OCI-LY7 (cell line): ENCODE results near the gene RPL32. TPM values are rescaled to one million over a fixed set of nuclear protein-coding genes. Genes with fewer than 3 reads are reported as not detected.

Experiments used
- BruUV-seq: library from RNA; stranded (reverse); fragments of 400-500 nt; replicated peaks from 2 replicates; lab custom pipeline; 2021; lab: Mats Ljungman, UMichigan
- CTCF ChIA-PET: fragments of 300-600 bp; sonication (Branson Sonifier 250); formaldehyde crosslinking; loops from one replicate; lab custom pipeline; 2022; ENCODE audit warnings: antibody characterized with exemption; ENCODE audit not compliant: unreplicated experiment; lab: Charles Lee
- POLR2A ChIA-PET: fragments of 300-600 bp; sonication (Branson Sonifier 250); formaldehyde crosslinking; loops from one replicate; lab custom pipeline; 2022; ENCODE audit warnings: antibody characterized with exemption; lab: Charles Lee
- DNase-seq: peaks from one replicate; pipeline ENCODE4 v3.0.0-alpha.2; 2015; ENCODE audit warnings: low spot score
- H2AFZ ChIP-seq: fragments of 200-600 bp; sonication (generic), shearing (Covaris generic); 2 replicates; pipeline ENCODE4 v1.6.1; 2014; ENCODE audit warnings: mild to moderate bottlenecking, antibody characterized with exemption, low read length, moderate library complexity
- H3K27ac ChIP-seq: fragments of 200-600 bp; sonication (generic); 2 replicates; pipeline ENCODE4 v1.5.1; 2014; ENCODE audit warnings: mixed run types, low read depth, mild to moderate bottlenecking, moderate library complexity, low read length, inconsistent platforms; ENCODE audit not compliant: poor library complexity, severe bottlenecking
- H3K36me3 ChIP-seq: fragments of 200-600 bp; sonication (generic); 2 replicates; pipeline ENCODE4 v1.6.1; 2014; ENCODE audit warnings: mild to moderate bottlenecking, antibody characterized with exemption, low read length, moderate library complexity, mixed read lengths; ENCODE audit not compliant: insufficient read depth
- H3K4me1 ChIP-seq: fragments of 200-600 bp; sonication (generic); 2 replicates; pipeline ENCODE4 v1.5.1; 2014; ENCODE audit warnings: mild to moderate bottlenecking, low read length; ENCODE audit not compliant: insufficient read depth, poor library complexity, severe bottlenecking
- H3K4me2 ChIP-seq: fragments of 200-600 bp; sonication (generic); 2 replicates; pipeline ENCODE4 v1.6.1; 2014; ENCODE audit warnings: mild to moderate bottlenecking, low read length
- H3K4me3 ChIP-seq: fragments of 200-600 bp; sonication (generic); 2 replicates; pipeline ENCODE4 v1.5.1; 2014; ENCODE audit warnings: mild to moderate bottlenecking, low read depth, low read length; ENCODE audit not compliant: poor library complexity, severe bottlenecking
- H3K79me2 ChIP-seq: fragments of 200-600 bp; sonication (generic); 2 replicates; pipeline ENCODE4 v1.6.1; 2016; ENCODE audit warnings: low read depth, mild to moderate bottlenecking, low read length, moderate library complexity, mixed read lengths; ENCODE audit not compliant: insufficient read depth
- H3K9me2 ChIP-seq: fragments of 200-600 bp; sonication (generic); 2 replicates; pipeline ENCODE4 v1.6.1; 2016; ENCODE audit warnings: mild to moderate bottlenecking, low read length, mixed read lengths; ENCODE audit not compliant: insufficient read depth
- H3K9me3 ChIP-seq: fragments of 200-600 bp; sonication (generic); 2 replicates; pipeline ENCODE4 v1.6.1; 2014; ENCODE audit warnings: mild to moderate bottlenecking, mixed run types, low read length, mixed read lengths
- H4K20me1 ChIP-seq: fragments of 200-600 bp; sonication (generic); 2 replicates; pipeline ENCODE4 v1.6.1; 2014; ENCODE audit warnings: mild to moderate bottlenecking, antibody characterized with exemption, low read length, moderate library complexity, mixed read lengths; ENCODE audit not compliant: insufficient read depth
- EZH2phosphoT487 ChIP-seq: fragments of 200-600 bp; sonication (generic); IDR thresholded peaks from 2 replicates; pipeline ENCODE4 v1.6.1; 2018; ENCODE audit warnings: low read depth, borderline replicate concordance, mild to moderate bottlenecking, mixed run types, antibody characterized with exemption, low read length, moderate library complexity, mixed read lengths
- intact Hi-C: fragments of 100-400 bp; cut with micrococcal nuclease; formaldehyde crosslinking; loops from one replicate; pipeline ENCODE4 v1.10.0; 2022; ENCODE audit not compliant: unreplicated experiment
- total RNA-seq, 2 experiments: library from RNA; depleted of rRNA in 1 of 2; stranded (reverse); fragments of >200 nt in 1 of 2; shearing (Covaris generic) in 1 of 2; gene quantifications; 2 replicates each; pipeline ENCODE4 v1.2.3, GENCODE V29; 2014 to 2022
- TF ChIP-seq, protein P1 (sequence below): fragments of 200-600 bp; sonication (generic); conservative IDR thresholded peaks from 2 replicates; pipeline ENCODE4 v1.5.1; 2014; ENCODE audit warnings: mild to moderate bottlenecking, antibody characterized with exemption, low read length, moderate library complexity, mixed read lengths

Gene RPL32
- total RNA-seq, 2 experiments from 2014 or later, result 2,099 to 3,717 TPM

DNA sequence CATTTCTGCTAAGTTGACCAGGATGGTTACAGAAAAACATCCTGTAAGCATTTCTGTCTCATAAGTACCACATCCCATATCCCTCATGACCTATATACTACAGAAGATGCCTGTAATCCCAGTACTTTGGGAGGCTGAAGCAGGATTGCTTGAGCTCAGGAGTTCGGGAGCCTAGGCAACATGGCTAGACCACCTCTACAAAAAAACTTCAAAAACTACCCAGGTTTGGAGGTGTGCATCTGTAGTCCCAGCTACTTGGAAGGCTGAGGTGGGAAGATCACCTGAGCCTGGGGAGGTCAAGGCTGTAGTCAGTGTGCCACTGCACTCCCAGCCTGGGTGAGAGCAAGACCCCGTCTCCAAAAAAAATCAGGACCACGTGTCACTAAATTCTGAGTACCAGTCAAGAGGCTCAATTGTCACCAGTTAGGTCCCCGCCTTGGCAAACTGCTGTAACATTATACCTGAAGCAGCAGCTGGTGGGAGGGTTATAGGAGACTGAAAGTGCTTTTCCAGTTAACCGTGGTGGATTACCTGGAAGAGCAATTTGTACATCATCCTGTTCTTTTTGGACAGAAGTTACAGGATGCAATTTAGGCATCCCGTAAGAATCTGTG is 6.2 kb downstream of the RPL32 start:
- intact Hi-C loops, result no loop called here
- H3K4me3 ChIP-seq, result no peak overlapping the region
- no peaks in the 10 kb centered on the region for H3K9me2 ChIP-seq
- peaks cover 39% of the 10 kb centered on the region for H3K79me2 ChIP-seq
- no peaks in the 10 kb centered on the region for H3K9me3 ChIP-seq
- H3K36me3 ChIP-seq, result peaks cover 99% of the 10 kb centered on the region
- H3K4me2 ChIP-seq, result no peak overlapping the region
- peaks cover 62% of the 10 kb centered on the region for H3K4me1 ChIP-seq
- no TSS peak for BruUV-seq
- ChIA-PET CTCF (no interaction called here), POLR2A (no interaction called here)
- no peak overlapping the region for H3K27ac ChIP-seq
- TF ChIP-seq, protein P1, sequence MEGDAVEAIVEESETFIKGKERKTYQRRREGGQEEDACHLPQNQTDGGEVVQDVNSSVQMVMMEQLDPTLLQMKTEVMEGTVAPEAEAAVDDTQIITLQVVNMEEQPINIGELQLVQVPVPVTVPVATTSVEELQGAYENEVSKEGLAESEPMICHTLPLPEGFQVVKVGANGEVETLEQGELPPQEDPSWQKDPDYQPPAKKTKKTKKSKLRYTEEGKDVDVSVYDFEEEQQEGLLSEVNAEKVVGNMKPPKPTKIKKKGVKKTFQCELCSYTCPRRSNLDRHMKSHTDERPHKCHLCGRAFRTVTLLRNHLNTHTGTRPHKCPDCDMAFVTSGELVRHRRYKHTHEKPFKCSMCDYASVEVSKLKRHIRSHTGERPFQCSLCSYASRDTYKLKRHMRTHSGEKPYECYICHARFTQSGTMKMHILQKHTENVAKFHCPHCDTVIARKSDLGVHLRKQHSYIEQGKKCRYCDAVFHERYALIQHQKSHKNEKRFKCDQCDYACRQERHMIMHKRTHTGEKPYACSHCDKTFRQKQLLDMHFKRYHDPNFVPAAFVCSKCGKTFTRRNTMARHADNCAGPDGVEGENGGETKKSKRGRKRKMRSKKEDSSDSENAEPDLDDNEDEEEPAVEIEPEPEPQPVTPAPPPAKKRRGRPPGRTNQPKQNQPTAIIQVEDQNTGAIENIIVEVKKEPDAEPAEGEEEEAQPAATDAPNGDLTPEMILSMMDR, result no peak
- TF ChIP-seq EZH2phosphoT487, result no peak
- DNase-seq, result no peak
- no peak overlapping the region for H2AFZ ChIP-seq
- H4K20me1 ChIP-seq, result peaks cover 49% of the 10 kb centered on the region

DNA sequence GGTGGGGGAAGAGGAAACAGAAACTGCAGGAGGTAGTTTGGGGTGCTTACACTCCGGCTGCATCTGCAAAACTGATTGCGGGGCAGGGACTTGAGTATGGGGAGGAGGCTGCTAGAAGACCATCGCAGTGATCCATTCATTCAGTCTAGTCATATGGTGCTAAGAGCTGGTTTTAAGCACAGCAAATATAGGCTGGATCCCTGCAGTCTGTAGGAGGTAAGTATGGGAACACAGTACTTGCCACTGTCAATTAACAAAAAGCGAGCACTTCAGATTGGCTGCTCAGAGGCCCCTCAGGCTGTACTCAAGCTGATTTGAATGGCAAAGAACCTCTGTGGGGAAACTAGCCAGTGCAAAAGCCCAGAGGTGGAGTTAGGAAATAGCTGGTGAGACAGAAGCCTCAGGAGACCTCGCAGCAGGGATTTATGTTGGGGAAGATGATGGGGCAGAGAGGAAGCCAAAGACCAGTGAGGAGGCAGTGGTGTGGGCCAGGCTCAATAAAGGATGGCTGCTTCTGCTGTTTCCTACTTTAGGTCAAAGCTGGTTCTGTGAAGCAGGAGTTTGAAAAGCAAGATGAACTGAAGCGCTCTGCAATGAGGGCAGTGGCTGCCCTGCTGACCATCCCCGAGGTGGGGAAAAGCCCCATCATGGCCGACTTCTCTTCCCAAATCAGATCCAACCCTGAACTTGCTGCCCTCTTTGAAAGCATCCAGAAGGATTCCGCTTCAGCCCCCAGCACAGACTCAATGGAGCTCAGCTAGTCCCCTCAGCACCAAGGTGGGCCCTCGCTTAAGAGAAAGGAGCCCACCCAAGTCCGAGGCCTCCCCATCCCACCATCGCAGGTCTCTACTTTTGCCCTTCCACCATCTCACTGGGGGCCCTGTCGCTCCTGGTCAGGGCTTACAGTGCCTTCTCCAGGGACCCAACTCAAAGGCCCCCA is 7.9 kb downstream of the RPL32 start:
- H3K9me3 ChIP-seq, result no peaks in the 10 kb centered on the region
- peaks cover 46% of the 10 kb centered on the region for H3K4me1 ChIP-seq
- H3K9me2 ChIP-seq, result no peaks in the 10 kb centered on the region
- ChIA-PET CTCF (interaction anchor here (1.0 kb wide), 1 partner anchor 124 kb away, joined by 3 read pairs; no protein-coding TSS in a partner anchor), POLR2A (interaction anchor here (0.6 to 1.8 kb wide), 2 partner anchors 9 to 13 kb away, joined by 4 read pairs; no protein-coding TSS in a partner anchor)
- intact Hi-C loops, result no loop called here
- peaks cover 95% of the 10 kb centered on the region for H3K36me3 ChIP-seq
- no peak overlapping the region for H3K4me3 ChIP-seq
- no peak overlapping the region for H3K4me2 ChIP-seq
- no peak overlapping the region for H2AFZ ChIP-seq
- no peak overlapping the region for H3K27ac ChIP-seq
- BruUV-seq, result no TSS peak
- DNase-seq, result no peak
- no peak for TF ChIP-seq EZH2phosphoT487
- TF ChIP-seq, protein P1, result no peak
- H3K79me2 ChIP-seq, result peaks cover 23% of the 10 kb centered on the region
- peaks cover 35% of the 10 kb centered on the region for H4K20me1 ChIP-seq
